Measurements from ENCODE around the gene PTPRG. TPM values are rescaled to one million over a fixed set of nuclear protein-coding genes. Genes with fewer than 3 reads are reported as not detected.

Gene PTPRG
- total RNA-seq, 1 donor from 2014 or later: 40.0 TPM

GRCh38 chr3:61769266-61769990 is 208.1 kb downstream of the PTPRG start:
- no peak for DNase-seq

- no peak for DNase-seq
Observed at GRCh38 chr3:61771976-61772375, 210.6 kb downstream of the PTPRG start.

GRCh38 chr3:61772456-61772855 is 211.1 kb downstream of the PTPRG start:
- no peak for DNase-seq

GRCh38 chr3:61774279-61774890 is 213.0 kb downstream of the PTPRG start:
- DNase-seq: no peak

- DNase-seq: no peak
Observed at GRCh38 chr3:61776390-61776789, 215.0 kb downstream of the PTPRG start.

GRCh38 chr3:61777483-61777882 is 216.1 kb downstream of the PTPRG start:
- no peak for DNase-seq

GRCh38 chr3:61778095-61778494 is 216.7 kb downstream of the PTPRG start:
- no peak for DNase-seq

- peak; percentile 70 for DNase-seq
Observed at GRCh38 chr3:61780016-61780415, 218.6 kb downstream of the PTPRG start.

- peak; percentile 44 for DNase-seq
Observed at GRCh38 chr3:61780455-61781228, 219.3 kb downstream of the PTPRG start.

- DNase-seq: no peak
Observed at GRCh38 chr3:61783993-61784718, 222.8 kb downstream of the PTPRG start.

GRCh38 chr3:61788623-61789507 is 227.5 kb downstream of the PTPRG start:
- DNase-seq: no peak

- no peak for DNase-seq
Observed at GRCh38 chr3:61789861-61790260, 228.5 kb downstream of the PTPRG start.

GRCh38 chr3:61790411-61790810 is 229.0 kb downstream of the PTPRG start:
- no peak for DNase-seq

GRCh38 chr3:61793056-61793455 is 231.7 kb downstream of the PTPRG start:
- no peak for DNase-seq

GRCh38 chr3:61793521-61793920 is 232.2 kb downstream of the PTPRG start:
- no peak for DNase-seq

GRCh38 chr3:61794341-61794740 is 233.0 kb downstream of the PTPRG start:
- DNase-seq: no peak

- no peak for DNase-seq
Observed at GRCh38 chr3:61794961-61795360, 233.6 kb downstream of the PTPRG start.

- DNase-seq: no peak
Observed at GRCh38 chr3:61796088-61796680, 234.8 kb downstream of the PTPRG start.

- DNase-seq: no peak
Observed at GRCh38 chr3:61796911-61797310, 235.5 kb downstream of the PTPRG start.

GRCh38 chr3:61802772-61803171 is 241.4 kb downstream of the PTPRG start:
- peak; percentile 14 for DNase-seq

GRCh38 chr3:61803983-61804382 is 242.6 kb downstream of the PTPRG start:
- DNase-seq: no peak

All from skin of body (tissue), 2 donors.